GM12891 (cell line): ENCODE results near the gene SLC16A3.

ENCODE experiments used
- POLR2A ChIP-seq: IDR thresholded peaks from 2 replicates; pipeline ENCODE4 v1.6.1; 2011; ENCODE audit warnings: low read depth, low read length, control low read depth
- POLR2AphosphoS5 ChIP-seq: IDR thresholded peaks from 2 replicates; pipeline ENCODE4 v1.6.1; 2011; ENCODE audit warnings: low read depth, low read length, control low read depth
- POU2F2 ChIP-seq: IDR thresholded peaks from 2 replicates; pipeline ENCODE4 v1.6.1; 2011; ENCODE audit warnings: low read depth, mild to moderate bottlenecking, control low read depth, low read length, moderate library complexity
- SPI1 ChIP-seq: IDR thresholded peaks from 2 replicates; pipeline ENCODE4 v1.6.1; 2011; ENCODE audit warnings: low read depth, low read length, control low read depth
- TAF1 ChIP-seq: IDR thresholded peaks from 2 replicates; pipeline ENCODE4 v1.6.1; 2011; ENCODE audit warnings: low read depth, low read length, control low read depth

GRCh38 chr17:82236142-82236971, 7.5 kb downstream of the SLC16A3 start:
- TF ChIP-seq TAF1, result no peak
- TF ChIP-seq POLR2A, result no peak
- peak; percentile 21; the same call in 1 of the 2 replicates for TF ChIP-seq POU2F2
- no peak for TF ChIP-seq POLR2AphosphoS5
- TF ChIP-seq SPI1, result no peak
